Suprapubic skin (tissue), 4 donors: ENCODE data around the gene SPRYD3.

Experiments used
- CTCF ChIP-seq, 2 donors: fragments of 200-600 bp in 1 of 2; fragments of 450-650 bp in 1 of 2; sonication (generic) in 1 of 2; IDR thresholded peaks; one replicate each; pipeline ENCODE4 v1.5.1; 2016 to 2019; ENCODE audit warnings: antibody characterized with exemption in 2 of 2, mild to moderate bottlenecking in 1 of 2, moderate library complexity in 1 of 2
- EP300 ChIP-seq: sonication (generic); formaldehyde crosslinking; IDR thresholded peaks from one replicate; pipeline ENCODE4 v1.6.1; 2017; ENCODE audit warnings: antibody characterized with exemption
- POLR2A ChIP-seq, 2 donors: fragments of 450-650 bp; IDR thresholded peaks; one replicate each; pipeline ENCODE4 v1.6.1; 2017; ENCODE audit warnings: antibody characterized with exemption in 2 of 2, mild to moderate bottlenecking in 2 of 2, moderate library complexity in 2 of 2
- POLR2AphosphoS5 ChIP-seq, 3 donors: sonication (generic); formaldehyde crosslinking; IDR thresholded peaks; one replicate each; pipeline ENCODE4 v1.6.1; 2017; ENCODE audit warnings: antibody characterized with exemption in 3 of 3

GRCh38 chr12:53097564-53098353 lies 18.6 kb upstream of the SPRYD3 start, which contains the start of gene IGFBP6:
- TF ChIP-seq CTCF (IDR thresholded peaks at IDR 0.05), result no peak
- TF ChIP-seq POLR2AphosphoS5 (IDR thresholded peaks at IDR 0.05), result no peak
- TF ChIP-seq POLR2A (IDR thresholded peaks at IDR 0.05), result no peak
- TF ChIP-seq EP300, result no peak
